HEK293T (cell line): ENCODE data around the gene SLC2A13.

Experiments
- CTCF ChIA-PET: fragments of 350-600 bp; formaldehyde crosslinking; extraction: SDS; loops from one replicate; lab custom pipeline; 2021; ENCODE audit warnings: antibody characterized with exemption, inconsistent platforms; lab: Yijun Ruan, JAX
- POLR2A ChIA-PET: fragments of 350-600 bp; formaldehyde crosslinking; extraction: SDS; loops from one replicate; lab custom pipeline; 2020; ENCODE audit warnings: antibody characterized with exemption, inconsistent platforms; lab: Yijun Ruan, JAX
- DNase-seq: peaks from one replicate; pipeline ENCODE4 v3.0.0; 2012; ENCODE audit warnings: mixed read lengths; ENCODE audit errors: extremely low spot score
- ARNT ChIP-seq: fragments of 450-650 bp; IDR thresholded peaks from 2 replicates; pipeline ENCODE4 v1.6.1; 2017; ENCODE audit warnings: mild to moderate bottlenecking
- BHLHE40 ChIP-seq: fragments of 450-650 bp; IDR thresholded peaks from 2 replicates; pipeline ENCODE4 v1.6.1; 2016; ENCODE audit warnings: mild to moderate bottlenecking, moderate library complexity, borderline replicate concordance
- CTBP1 ChIP-seq: fragments of 450-650 bp; IDR thresholded peaks from 2 replicates; pipeline ENCODE4 v1.6.1; 2016; ENCODE audit warnings: borderline replicate concordance
- ELF4 ChIP-seq: fragments of 450-650 bp; IDR thresholded peaks from 2 replicates; pipeline ENCODE4 v1.6.1; 2017; ENCODE audit warnings: antibody characterized with exemption
- FOXA1 ChIP-seq: fragments of 450-650 bp; IDR thresholded peaks from 2 replicates; pipeline ENCODE4 v1.6.1; 2016; ENCODE audit warnings: mild to moderate bottlenecking
- FOXK2 ChIP-seq: fragments of 450-650 bp; IDR thresholded peaks from 2 replicates; pipeline ENCODE4 v1.6.1; 2016; ENCODE audit warnings: mild to moderate bottlenecking
- FOXM1 ChIP-seq: fragments of 450-650 bp; IDR thresholded peaks from 2 replicates; pipeline ENCODE4 v1.6.1; 2017; ENCODE audit warnings: mild to moderate bottlenecking, borderline replicate concordance
- HDGF ChIP-seq: fragments of 450-650 bp; IDR thresholded peaks from 2 replicates; pipeline ENCODE4 v1.6.1; 2017; ENCODE audit warnings: antibody characterized with exemption, borderline replicate concordance
- L3MBTL2 ChIP-seq: fragments of 450-650 bp; conservative IDR thresholded peaks from 2 replicates; pipeline ENCODE4 v1.6.1; 2016; ENCODE audit warnings: mild to moderate bottlenecking
- LEF1 ChIP-seq: fragments of 450-650 bp; IDR thresholded peaks from 2 replicates; pipeline ENCODE4 v1.6.1; 2017; ENCODE audit warnings: mild to moderate bottlenecking, borderline replicate concordance
- NFRKB ChIP-seq: fragments of 450-650 bp; IDR thresholded peaks from 2 replicates; pipeline ENCODE4 v1.6.1; 2016; ENCODE audit warnings: mild to moderate bottlenecking, moderate library complexity
- SP1 ChIP-seq: fragments of 450-650 bp; IDR thresholded peaks from 2 replicates; pipeline ENCODE4 v1.6.1; 2017
- SUZ12 ChIP-seq: fragments of 450-650 bp; IDR thresholded peaks from 2 replicates; pipeline ENCODE4 v1.6.1; 2016; ENCODE audit warnings: mild to moderate bottlenecking
- TARDBP ChIP-seq: fragments of 450-650 bp; IDR thresholded peaks from 2 replicates; pipeline ENCODE4 v1.6.1; 2016
- ZNF384 ChIP-seq: fragments of 450-650 bp; IDR thresholded peaks from 2 replicates; pipeline ENCODE4 v1.6.1; 2016
- TF ChIP-seq, protein P1 (sequence below): fragments of 450-650 bp; IDR thresholded peaks from 2 replicates; pipeline ENCODE4 v1.6.1; 2016

Gene SLC2A13

DNA sequence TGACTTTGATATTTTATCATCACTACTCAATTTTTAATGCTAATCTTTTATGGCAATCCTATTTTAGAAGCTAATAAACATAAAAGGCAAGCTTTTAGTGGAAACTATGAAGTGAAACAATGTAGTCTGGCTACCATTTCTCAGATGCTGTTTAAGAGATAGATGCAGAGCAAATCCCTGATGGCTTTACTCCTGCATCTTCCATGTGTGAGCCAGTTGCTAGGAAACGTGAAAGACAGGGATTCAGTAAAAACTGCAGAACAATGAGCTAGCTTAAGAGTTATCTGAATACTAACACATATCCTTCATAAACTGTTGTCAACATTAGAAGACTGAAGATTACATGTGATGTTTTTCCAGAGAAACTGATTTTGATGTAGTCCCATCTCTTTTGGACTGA is 112.6 kb downstream of the SLC2A13 start:
- ChIA-PET POLR2A (no interaction called here), CTCF (interaction anchor here (1.9 kb wide), 1 partner anchor 18 kb away, joined by 8 read pairs; no protein-coding TSS in a partner anchor)
- TF ChIP-seq, protein P1, sequence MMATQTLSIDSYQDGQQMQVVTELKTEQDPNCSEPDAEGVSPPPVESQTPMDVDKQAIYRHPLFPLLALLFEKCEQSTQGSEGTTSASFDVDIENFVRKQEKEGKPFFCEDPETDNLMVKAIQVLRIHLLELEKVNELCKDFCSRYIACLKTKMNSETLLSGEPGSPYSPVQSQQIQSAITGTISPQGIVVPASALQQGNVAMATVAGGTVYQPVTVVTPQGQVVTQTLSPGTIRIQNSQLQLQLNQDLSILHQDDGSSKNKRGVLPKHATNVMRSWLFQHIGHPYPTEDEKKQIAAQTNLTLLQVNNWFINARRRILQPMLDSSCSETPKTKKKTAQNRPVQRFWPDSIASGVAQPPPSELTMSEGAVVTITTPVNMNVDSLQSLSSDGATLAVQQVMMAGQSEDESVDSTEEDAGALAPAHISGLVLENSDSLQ, result no peak
- TF ChIP-seq NFRKB, result no peak
- TF ChIP-seq ZNF384, result no peak
- DNase-seq, result no peak

DNA sequence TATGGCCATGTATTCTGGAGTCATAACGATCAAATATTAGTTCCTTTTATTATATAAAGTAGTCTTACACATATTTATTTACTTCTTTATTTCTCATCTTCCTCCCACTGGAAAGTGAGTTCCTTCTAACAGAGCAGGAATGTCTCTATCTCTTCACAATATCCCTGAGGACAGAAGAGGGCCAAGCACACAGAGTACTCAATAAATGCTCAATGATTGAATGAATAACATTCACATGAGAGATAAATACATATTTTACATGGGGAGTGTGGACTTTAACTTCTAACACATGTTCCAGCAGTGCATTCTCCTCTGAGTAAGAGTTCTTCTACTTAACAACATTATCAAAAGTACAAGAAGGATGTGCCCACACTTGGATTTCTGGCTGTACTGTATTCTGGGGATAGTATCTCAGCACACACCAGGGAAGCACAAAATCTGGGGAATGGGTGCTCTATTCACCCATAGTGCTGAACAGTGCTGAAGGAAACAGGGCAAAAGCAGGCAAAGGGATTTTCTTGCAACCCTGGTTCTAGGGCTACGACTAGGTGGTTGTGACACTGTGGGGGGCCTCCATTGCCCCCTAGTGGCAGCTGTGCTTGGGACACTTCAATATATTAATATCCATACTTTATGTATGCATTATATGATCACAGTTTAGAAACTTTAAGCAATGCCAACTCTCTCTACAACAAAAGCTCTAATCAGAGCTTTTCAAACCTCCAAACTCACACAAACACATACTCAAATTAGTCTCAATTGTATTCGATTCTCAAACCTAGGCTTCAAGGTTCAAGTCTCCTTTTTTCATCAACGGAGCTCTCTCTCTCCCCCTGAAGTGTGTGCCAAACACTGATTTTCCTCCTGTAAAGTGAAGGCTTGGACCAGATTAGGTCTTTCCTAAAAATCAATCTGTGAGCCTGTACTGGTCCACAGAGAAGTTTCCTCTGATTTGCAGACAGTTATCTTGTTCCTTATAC is 115.5 kb downstream of the SLC2A13 start:
- peak; percentile 46 for DNase-seq
- CTCF ChIA-PET, result interaction anchor here (0.6 to 1.6 kb wide), 5 partner anchors 14 to 1484 kb away, joined by 3 to 5 read pairs (median 3); no protein-coding TSS in a partner anchor
- TF ChIP-seq FOXM1 (no peak), HDGF (no peak), NFRKB (no peak), BHLHE40 (no peak)
- POLR2A ChIA-PET, result no interaction called here

DNA sequence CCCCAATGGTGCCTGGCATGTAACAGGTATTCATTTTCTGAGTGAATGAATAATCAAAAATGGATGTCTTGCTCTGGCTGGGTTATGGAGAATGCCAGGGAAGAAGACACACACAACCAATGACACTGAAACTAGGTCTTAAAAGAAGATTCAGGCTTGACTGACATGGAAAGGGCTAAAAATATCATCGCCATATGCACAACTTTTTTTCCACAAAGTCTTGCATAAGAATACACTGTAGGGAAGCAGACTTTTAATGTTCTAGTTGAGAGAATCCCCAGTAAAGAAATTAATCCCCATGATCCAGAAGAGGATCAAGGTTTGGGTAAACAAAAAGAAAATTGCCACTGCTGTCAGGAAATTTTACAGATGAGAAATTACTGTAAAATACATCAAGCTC is 116.4 kb downstream of the SLC2A13 start:
- POLR2A ChIA-PET, result no interaction called here
- CTCF ChIA-PET, result no interaction called here
- TF ChIP-seq TARDBP, result no peak
- no peak for TF ChIP-seq FOXA1
- TF ChIP-seq ZNF384, result no peak
- no peak for DNase-seq

DNA sequence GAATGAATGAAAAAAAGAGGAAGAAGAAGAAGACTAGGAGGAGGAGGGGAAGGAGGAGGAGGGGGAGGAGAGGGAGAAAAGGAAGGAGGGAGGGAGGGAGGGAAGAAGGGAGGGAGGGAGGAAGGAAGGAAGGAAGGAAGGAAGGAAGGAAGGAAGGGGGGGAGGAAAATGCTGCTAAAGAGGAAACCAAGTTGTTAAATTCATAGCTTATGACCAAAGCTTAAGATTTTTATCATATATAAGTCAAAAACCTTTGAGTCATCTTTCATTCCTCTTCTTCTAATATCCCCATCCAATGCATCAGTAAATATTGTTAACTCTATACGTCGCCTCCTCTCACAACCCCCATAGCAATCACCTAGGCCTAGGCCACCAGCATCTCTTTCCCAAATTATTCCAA is 117.3 kb downstream of the SLC2A13 start:
- ChIA-PET POLR2A (no interaction called here), CTCF (no interaction called here)
- no peak for TF ChIP-seq NFRKB
- TF ChIP-seq FOXA1, result no peak
- no peak for TF ChIP-seq ARNT
- no peak for TF ChIP-seq FOXM1
- TF ChIP-seq TARDBP, result no peak
- TF ChIP-seq BHLHE40, result no peak
- no peak for TF ChIP-seq FOXK2
- no peak for TF ChIP-seq L3MBTL2
- no peak for TF ChIP-seq ZNF384
- TF ChIP-seq SP1, result no peak
- TF ChIP-seq CTBP1, result no peak
- TF ChIP-seq SUZ12, result no peak
- TF ChIP-seq LEF1, result no peak
- TF ChIP-seq HDGF, result no peak
- no peak for TF ChIP-seq ELF4
- DNase-seq, result no peak

DNA sequence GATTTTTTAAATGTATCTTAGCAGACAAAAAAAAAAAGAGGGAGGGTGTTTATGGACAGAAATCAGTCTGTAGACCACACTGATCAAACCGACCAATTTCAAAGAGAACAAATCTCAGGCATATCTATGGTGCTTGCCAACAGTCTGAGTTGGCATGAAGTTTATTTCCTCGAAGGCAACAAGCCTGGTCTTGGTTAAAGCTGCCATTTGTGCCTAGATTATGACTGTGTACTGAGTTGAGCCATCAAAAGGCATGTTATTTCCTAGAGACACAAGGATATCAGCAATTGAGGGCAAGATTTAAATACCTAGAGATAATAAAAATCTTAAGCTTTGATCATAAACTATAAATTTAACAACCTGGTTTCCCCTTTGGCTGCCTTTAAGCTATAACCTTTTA is 119.2 kb downstream of the SLC2A13 start:
- ChIA-PET CTCF (interaction anchor here (1.2 kb wide), 1 partner anchor 221 kb away, joined by 3 read pairs; no protein-coding TSS in a partner anchor), POLR2A (no interaction called here)
- TF ChIP-seq NFRKB (no peak), LEF1 (no peak), CTBP1 (no peak), ARNT (no peak), ELF4 (no peak), SP1 (no peak), L3MBTL2 (no peak), FOXK2 (no peak), FOXA1 (no peak), BHLHE40 (no peak)
- no peak for DNase-seq

DNA sequence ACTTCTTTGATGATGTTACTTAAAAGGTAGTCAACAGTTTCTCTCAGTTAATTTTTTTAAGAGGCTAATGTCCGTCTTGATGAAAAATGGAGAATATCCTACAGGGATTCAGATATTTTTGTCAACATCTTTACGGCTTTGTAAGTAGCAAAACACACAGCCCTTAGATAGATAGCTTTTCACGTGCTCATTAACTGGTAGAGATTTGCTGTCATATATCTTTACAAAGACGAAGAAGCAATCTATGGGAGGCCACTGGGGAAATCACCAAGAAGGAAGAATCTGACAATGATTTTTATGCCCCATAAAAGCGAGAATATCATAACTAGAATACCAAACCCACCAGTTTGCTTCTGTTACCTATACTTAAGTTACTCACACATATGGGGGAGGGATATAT is 121.2 kb downstream of the SLC2A13 start:
- CTCF ChIA-PET, result no interaction called here
- POLR2A ChIA-PET, result no interaction called here
- TF ChIP-seq ARNT, result no peak
- no peak for TF ChIP-seq HDGF
- no peak for TF ChIP-seq L3MBTL2
- no peak for TF ChIP-seq SUZ12
- no peak for TF ChIP-seq CTBP1
- TF ChIP-seq FOXA1, result no peak
- TF ChIP-seq BHLHE40, result no peak
- TF ChIP-seq SP1, result no peak
- no peak for TF ChIP-seq NFRKB
- TF ChIP-seq LEF1, result no peak
- TF ChIP-seq ZNF384, result no peak
- no peak for TF ChIP-seq ELF4
- no peak for TF ChIP-seq FOXK2
- no peak for TF ChIP-seq TARDBP
- TF ChIP-seq FOXM1, result no peak
- TF ChIP-seq, protein P1, result no peak
- DNase-seq, result no peak

DNA sequence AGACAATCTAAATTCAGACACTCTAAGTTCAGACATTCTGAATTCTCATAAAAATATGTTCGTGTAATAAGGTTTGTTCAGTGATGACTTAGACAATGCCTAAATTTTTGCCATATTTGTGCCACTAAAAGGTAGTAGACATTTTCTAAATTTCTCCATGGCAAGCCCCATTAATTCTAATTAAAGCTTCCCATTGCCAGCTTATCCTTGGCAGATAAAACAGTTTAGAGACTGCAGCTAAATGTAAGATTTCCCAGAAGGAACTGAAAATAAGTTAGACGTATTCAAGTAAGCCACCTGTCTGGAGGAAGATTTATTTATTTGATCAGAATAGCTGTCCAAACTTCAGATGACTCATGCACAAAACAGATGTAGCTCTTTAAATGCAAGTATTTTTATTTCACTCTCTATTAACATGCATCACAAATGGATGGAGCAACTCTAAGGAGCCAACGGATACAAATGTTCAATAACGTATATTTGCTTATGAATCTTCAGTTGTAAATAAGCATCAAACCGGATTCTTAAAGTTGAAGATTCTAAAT is 130.4 kb downstream of the SLC2A13 start:
- ChIA-PET POLR2A (no interaction called here), CTCF (interaction anchor here (0.6 to 1.1 kb wide), 2 partner anchors 36 to 1385 kb away, joined by 3 to 4 read pairs; no protein-coding TSS in a partner anchor)
- no peak for DNase-seq
- no peak for TF ChIP-seq ZNF384
- no peak for TF ChIP-seq HDGF
- TF ChIP-seq, protein P1, result no peak
- TF ChIP-seq BHLHE40, result no peak
- TF ChIP-seq LEF1, result no peak
- no peak for TF ChIP-seq SUZ12
- TF ChIP-seq FOXK2, result no peak
- no peak for TF ChIP-seq L3MBTL2
- no peak for TF ChIP-seq FOXM1
- TF ChIP-seq SP1, result no peak
- TF ChIP-seq FOXA1, result no peak
- TF ChIP-seq TARDBP, result no peak
- no peak for TF ChIP-seq CTBP1
- no peak for TF ChIP-seq ELF4
- no peak for TF ChIP-seq NFRKB
- no peak for TF ChIP-seq ARNT
